Suppressor macrophage (primary cell): ENCODE measurements around the gene PLXNA4.
A peak's percentile ranks its signal among the peaks of the same experiment; 100 is the strongest.
"Not testable (repeated sequence)": the region's sequence is repeated elsewhere in the genome, so short reads cannot be mapped to it uniquely, and the experiment has no call there.

Experiments used
- DNase-seq, 4 experiments: peaks; one replicate each; pipeline ENCODE4 v3.0.0-alpha.2; 2020 to 2022

Gene PLXNA4

DNA sequence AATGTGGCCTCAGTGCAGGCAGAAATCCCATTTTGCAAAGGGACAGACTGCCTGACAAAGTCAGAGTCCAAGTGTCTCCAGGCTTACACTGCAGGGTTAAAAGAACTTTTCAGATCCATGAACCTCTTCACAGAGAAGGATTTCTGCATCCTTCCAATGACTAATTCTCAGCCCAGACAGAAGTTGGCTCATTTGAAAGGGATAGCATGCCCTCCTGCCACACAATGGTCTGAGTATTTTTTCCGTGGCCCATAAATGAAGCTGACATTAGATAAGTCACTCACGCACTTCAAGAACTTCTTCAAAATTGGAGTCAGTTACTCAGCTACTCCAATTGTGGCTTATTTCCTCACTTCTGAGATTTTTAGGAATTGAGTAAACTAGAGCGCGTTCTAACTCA is 170.2 kb downstream of the PLXNA4 start:
- no peak for DNase-seq

DNA sequence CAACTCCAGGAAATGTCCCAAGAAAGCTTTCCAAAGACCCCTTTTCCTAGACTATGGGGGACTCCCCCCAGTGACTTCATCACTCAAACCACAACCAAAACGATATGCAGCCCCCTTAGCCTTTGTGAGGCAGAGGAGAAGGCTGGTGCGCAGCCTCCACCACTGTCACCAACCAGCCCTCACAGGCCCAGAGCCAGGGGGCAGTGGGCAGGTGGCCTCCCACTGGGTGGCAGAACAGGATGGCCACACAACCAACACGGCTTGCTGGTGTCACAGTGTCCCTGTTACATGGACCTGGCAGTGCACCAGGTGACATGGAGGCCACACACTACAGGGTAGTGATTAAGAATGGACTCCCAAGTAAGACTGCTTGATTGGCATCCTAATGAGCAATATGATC is 172.0 kb downstream of the PLXNA4 start:
- no peak for DNase-seq

DNA sequence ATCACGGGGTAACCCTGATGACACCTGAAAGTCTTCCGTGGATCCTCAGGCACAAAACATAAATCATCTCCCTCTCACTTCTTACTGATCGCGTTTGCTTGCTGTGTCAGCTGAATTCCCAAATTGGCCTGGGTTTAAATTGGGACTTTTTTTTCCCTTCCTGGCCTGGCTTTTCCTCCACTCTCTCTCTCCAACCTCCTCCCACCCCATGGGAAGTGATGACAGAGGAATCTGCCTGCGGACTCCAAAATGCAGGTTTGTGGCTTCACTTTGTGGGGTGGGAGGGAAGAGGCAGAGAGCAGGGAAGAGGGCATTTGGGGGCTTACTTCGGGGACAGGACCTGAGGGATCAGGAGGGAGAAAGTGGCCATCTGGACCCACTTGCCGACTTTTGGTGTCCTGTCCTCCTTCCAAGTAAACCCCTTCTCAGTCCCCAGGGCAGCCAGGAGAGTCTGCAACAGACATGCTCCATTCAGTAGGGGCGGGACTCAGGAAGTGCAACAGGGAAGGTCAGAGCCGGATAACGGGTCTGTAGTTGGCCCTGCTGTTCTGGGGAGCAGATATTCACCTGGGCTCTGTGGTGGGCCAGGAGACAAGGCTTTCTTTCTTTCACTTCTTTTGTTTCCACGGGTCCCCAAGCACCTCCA is 172.7 kb downstream of the PLXNA4 start:
- no peak for DNase-seq

DNA sequence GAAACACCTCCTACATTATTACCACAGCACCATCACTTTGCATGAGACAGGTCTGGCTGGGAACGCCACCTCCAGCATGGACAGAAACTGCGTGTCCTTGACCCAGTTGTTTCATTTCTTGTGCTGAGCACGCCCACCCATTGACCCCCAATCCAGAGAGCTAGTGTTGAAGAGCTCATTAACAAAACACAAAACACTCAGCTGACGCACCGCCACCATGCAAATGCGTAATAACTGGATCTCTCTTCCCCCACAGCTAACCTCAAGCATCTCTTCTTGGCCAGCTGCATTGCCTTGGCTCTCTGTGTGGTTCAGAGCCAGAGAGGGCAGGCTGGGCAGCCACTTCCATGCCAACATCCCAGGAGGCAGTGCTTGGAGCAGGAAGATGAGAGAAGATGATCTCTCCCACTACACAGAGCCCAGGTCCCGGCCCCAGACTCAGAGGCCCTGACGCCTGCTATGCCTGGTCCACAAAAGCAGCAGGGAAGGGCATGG is 173.5 kb downstream of the PLXNA4 start:
- DNase-seq = no peak

DNA sequence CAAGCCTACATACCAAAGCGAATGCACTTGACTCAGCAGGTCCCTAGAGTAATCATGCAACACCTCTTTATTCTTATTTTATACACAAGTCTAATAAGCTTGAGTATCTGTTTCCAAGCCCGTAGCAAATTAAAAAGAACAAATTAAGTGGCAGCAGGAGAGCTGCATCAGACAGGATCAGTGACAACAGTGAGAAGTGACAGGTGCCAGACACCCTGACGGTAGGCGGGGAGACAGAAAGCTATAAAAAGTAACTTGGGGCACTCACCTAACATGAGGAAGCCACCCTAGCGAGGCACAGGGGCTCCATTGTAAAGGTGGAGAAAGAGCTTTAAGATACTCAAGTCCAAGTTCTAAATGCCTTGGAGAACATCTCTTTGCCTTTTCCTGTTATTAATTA is 174.2 kb downstream of the PLXNA4 start:
- no peak for DNase-seq

DNA sequence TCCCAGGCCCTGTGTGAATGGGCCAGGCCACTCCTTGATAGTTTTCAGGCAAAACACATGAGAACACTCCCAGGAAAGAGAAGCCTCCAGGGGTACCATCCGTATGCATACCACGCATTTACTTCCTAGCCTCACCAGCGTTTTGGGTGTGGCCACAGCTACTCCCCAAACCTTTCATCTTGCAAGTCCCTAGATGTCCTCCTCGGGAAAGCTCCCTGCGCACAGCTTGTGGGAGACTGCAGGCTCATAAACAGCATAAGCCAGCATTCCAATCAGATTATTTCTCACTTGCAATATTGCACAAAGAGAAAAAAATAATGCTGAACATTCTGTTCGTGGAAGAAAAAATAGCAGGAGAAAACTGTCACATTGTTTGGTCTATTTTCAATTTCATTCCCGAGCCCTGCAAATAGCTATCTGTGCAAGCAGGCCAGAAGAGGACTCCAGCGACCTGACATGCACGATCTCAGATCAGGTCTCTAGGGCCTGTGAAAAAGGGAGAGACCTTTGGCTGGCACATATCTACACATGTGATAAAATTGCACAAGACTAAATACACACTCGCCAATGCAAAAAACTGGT is 175.6 kb downstream of the PLXNA4 start:
- no peak for DNase-seq

DNA sequence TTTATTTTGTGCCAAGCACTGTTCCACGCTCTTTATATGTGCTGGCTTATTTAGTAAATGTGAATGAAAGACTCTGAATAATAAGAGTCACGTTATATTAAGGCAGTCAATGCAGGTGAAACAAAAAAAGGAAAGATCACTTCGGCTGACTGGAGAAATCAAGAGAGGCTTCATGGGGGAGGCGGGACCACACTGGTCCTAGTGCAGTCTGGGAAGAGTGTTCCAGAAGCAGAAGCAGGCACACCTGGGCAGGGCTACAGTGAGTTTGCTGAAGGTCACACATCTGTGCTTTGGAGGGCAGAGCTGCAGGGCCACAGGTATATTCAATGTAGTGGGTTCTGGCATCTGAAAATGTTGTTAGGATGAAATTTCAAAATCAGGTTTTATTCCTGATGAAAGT is 176.9 kb downstream of the PLXNA4 start:
- no peak for DNase-seq

DNA sequence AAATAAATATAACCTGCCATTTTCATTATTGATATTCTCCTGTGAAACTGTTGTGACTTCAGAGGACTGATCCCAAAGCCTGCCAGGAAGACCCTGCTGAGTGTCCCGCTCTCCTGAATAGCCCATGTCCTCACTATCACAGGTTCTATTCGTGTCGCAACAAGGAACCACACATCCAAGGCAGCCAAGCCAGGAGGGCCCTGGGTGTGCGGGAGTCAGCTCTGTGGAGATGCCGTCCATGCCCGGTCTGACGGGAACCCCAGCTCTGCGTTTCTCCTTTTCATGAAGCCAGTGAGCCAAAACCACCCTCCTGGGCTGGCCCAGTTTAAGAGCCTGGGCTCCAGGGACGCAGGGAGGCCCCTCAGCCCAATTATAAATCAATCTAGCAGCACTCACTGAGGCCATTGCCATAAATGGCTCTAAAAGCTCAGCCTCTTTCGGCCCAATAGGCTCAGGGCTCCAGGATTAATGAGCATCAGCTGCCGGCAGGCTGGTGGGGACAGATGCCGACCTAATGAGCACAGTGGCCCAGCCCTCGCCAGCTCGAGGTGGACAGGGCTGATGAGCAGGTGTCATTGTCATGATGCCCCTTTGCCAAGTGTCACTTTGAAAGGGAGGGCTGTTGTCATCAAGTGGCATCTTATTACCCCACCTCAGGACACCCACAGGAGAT is 177.9 kb downstream of the PLXNA4 start:
- DNase-seq = no peak

DNA sequence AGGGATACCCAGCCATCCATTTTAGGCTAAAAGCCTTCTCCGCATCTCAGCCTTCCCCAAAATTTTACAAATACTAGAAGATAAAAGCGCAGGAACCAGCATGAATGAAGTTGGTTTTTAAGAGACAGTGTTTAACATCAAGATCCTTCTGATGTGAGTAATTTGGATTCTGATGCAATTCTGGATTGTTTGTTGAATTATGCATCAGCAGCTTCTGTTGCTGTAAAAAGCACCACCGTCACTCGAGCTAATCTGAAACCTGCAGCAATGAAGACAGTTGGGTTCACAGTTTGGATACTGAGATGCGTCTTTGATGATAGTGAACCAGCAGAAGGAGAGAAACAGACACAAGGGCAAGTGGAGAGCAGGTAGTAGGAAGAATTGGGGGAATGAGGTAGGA is 179.2 kb downstream of the PLXNA4 start:
- DNase-seq = no peak

DNA sequence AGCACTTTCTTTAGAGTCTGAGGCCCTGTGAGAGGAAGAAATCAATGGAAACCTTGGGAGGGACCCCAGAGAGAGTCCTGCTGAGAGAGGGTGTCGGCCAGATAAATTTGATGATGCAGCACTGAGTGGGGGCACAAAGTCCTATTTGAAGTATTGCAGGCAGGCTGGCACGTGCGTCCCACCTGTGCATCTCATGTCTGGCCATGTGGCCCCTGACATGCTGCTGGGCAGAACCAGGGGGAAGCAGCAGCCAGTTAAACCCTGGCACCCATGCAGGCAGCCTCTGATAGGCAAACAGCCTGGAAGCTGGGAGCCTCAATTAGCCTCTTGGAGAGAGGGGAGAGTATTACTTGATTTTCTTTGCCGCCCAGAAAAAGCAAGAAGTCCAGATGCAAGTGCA is 180.9 kb downstream of the PLXNA4 start:
- DNase-seq = no peak

DNA sequence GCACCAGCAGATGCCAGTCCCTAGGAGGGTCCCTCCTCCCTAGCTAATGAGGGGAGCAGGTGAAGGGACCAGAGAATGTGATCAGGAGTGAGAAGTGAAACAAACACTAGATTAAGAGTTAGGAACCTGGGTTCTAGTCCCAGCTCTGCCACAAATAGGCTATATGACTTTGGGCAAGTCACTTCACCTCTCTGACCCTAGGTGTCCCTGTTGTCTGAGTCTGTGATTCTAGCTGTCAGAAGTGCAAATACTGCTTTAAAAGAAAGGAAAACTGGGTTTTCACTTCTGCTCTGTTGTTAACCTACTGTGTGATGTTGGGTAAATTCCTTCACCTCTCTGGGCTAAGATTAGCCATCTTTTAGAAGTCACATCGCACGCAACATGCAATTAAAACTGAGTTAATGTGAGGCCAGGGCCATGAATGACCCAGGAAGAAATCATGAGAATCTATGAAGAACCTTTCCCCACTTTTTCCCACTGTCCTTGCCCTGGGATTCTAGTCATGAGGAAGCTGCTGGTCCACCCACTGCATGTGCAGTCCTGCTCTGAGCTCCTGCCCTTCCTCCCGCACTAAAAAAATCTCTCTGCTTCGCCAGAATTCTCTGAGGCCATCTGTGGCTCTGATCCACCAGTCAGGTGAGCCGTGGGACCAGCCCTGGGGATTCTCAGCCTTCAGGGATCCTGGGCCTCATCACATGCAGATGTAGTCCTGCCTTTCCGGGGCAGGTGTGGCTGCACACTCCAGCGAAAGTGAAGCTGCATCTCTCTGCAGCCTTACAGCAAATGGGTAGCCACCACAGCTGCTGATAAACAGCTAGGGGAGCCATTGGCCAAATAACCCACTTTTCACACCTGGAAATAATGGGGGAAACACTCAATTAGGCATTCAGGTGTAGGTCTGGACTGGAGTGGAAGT is 181.7 kb downstream of the PLXNA4 start:
- DNase-seq = peak; percentile 5 to 43 (median 22)

DNA sequence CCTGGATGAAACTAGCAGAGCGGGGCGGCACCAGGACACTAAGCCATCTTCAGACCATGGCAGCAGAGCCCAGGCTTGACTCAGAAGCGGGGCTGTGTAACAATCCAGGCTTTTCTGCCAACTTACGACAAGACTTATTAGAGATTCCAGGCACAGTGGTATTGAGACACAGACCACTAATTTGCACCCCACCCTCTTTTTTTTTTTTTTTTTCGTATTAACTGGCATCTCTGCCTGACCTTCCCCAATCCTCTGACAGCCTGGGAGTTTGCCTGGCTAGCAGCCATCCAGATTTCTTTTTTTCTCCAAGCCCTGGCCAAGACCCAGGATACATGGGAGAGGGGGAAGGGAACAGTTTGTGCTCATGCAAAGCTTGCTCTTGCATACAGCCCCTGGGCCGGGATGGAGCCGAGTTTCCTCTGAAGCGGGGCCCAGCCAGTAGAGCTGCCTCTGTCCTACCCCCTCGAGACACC is 182.4 kb downstream of the PLXNA4 start:
- no peak for DNase-seq

DNA sequence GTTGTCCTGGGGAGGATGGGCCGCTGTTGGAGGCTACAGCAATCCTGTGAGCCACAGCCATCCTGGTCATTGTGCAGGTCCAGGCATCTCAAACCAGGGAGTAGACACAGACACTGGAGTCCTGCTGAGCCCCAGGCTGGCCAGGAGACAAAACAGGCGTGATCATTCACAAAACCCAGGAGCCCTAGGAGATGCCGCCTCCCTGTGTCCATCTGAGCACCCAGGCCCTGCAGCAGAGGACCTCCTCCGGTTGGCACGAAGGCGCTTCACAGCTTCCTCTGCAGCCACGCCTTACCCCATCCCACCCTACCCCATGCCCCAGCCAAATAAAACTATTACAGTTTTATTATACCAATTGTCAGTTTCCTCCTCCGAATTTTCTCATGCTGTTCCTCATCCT is 183.6 kb downstream of the PLXNA4 start:
- DNase-seq = no peak

DNA sequence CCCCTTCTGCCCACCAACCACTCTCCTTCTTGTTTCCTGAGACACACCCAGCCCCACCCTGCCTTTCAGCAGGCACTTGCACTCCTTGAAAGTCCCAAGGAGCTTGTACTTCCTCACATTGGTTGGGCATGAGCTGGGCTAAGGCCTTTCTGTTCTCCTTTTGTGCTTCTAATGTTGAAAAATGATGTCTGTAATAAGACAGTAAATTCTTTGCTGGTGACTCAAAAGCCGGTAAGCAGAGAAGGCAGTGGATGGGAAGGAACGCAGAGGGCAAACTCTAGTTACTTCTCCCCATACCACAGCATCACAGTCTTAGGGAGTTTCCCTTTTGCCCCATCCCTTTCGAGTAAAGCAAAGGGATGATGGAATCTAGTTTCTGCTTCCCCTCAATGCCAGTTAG is 185.6 kb downstream of the PLXNA4 start:
- peak; percentile 51 to 65 (median 59) for DNase-seq

DNA sequence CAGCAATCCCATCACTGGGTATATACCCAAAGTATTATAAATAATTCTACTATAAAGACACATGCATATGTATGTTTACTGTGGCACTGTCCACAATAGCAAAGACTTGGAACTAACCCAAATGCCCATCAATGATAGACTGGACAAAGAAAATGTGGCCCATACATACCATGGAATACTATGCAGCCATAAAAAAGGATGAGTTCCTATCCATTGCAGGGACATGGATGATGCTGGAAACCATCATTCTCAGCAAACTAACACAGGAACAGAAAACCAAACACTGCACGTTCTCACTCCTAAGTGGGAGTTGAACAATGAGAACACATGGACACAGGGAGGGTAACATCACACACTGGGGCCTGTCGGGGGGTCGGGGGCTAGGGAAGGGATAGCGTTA is 186.2 kb downstream of the PLXNA4 start:
- not testable (repeated sequence) for DNase-seq

DNA sequence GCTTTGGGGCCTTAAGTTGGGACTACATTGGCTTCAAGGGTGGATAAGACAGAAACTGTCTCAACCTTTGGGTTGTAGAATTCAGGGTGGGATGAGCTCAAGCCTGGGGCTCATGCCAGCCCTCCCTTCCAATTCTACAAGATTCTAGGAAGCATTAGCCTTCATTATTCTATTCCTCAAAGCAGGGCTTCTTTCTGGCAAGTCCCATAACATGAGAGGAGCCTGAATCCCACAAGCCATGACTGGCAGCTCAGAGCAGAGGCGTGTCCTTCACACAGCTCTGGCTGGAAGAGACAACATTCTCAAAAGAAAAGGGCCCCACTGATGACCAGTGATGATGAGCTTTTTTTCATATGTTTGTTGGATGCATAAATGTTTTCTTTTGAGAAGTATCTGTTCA is 187.6 kb downstream of the PLXNA4 start:
- DNase-seq = no peak

DNA sequence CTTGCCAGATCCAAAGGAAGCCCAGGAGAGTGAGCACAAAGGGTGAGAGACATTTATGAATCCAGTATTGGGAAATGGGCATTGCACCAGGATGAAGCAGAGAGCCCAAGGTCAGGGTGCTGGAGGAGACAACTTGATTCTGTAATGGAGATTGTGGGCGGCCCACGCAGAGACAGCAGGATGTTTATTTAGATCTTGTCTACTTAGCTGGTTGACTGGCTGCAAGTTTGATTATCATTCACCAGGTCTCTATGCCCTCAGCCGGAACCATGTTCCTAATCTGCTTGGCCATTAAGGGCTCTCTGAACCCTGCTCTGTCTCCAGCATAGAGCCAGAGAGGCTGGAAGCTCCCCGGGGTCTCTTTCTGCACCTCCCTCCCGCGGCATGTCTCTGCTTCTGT is 188.7 kb downstream of the PLXNA4 start:
- DNase-seq = no peak

DNA sequence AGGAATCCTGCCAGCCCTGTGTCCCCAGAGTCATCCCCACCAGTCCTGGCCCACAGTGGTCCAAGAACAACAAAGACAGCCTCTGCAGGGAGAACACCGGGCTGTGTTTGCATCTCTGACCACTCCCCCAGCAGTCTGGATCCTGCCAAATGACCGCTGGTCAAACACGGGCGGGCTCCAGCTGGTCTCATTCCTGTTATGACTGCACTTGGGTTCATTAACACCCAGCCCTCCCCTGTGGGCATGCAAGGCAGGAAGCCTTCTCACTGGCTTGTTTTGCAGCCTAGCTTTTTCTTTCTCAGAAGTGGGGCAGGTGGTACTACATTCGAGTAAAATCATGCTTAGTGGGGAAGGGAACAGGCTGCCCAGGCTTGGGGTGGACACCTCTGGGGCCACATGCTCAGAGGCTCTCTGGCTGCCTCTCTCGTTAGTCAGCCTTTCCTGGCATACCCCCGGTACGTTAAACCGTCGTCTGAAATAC is 190.0 kb downstream of the PLXNA4 start:
- no peak for DNase-seq

DNA sequence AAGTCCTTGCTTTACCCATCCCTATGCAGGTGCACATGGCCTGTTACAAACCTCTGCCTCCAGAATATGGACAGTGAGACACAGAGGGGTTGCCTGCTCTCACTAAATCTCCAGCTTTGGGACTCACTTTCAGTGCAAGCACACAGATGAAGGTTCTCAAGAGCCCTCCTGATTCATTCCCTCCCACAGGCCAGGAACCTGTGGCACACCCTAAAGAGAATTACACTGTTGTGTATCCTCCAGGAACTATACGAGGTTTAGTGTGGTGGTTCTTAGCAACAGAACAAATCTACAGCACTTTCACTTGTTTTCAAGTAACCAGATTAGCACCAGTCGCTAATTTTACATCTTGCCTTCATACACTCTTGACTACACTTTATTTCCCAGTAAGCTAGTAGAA is 192.3 kb downstream of the PLXNA4 start:
- no peak for DNase-seq

DNA sequence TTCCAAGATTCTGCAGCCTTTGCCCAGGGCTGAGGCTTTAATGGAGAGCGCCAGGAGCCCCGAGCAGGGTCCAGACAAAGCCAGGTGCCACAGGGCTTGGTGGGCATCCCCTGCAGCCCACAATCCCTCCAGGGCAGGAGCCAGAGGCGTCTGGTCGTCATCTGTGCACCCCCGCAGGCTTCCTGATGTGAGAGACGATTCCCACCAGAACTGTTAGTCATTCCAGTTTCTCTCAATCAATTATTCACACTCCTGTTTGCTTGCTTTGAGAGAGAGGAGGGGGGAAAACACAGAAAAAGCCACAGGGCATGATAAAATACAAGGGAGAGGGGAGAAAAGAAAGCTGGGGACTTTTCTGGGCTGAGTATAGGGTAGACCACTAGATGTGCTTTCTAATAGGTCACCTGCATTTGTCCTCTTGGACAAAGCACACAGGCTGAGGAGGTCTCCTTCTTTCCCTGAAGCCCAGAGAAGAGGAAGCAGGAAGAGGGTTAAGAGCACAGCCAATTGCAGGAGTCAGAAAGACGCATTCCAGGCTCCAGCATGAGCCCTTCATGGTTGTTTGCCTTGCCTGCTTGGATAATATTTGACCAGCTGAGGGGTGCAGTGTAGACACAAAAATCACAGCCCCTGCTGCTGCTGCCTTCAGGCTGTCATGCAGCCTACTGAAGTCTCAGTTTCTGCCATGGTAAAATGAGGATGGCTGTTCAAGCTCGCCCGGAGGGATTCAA is 194.4 kb downstream of the PLXNA4 start:
- DNase-seq = no peak

DNA sequence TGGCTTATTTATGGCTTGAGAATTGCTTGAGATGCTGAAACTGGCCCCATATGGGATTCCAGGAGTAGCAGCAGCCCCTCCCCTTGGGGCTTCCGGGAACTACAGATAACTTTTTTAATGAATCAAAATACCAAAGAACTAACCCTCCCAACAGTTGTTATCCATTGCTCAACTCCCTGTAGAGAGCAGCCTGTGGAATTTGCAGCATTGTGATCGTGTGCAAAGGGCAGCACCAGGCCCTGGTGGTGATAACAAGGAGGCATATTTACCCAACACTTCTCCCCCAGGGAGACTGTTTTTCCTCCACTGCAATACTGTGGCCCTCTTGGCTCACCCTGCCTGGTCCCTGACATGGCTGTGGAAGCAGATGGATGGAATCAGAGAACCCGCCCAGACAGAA is 196.2 kb downstream of the PLXNA4 start:
- DNase-seq = no peak

DNA sequence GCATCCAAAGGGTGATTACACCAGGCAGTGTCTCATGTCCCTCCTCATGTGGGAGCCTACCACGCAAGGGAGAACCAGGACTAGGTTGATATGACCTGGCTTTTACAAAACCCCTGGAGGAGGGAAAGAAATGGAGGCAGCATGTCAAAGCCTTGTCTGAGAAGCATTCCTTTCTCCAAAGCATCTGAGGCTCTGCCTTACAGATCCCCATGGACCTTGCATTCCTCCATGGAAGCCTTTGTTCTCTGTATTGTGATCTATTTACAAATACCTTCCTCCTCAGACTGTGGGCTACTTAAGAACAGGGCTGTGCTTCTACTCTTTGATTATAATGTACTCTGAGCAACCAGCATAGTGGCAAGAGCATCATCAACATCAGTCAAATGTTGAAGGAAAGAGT is 197.0 kb downstream of the PLXNA4 start:
- no peak for DNase-seq
